GM19328 (cell line): Measurements from ENCODE around the gene DTX4.

Source experiments
- ATAC-seq: cut with Tn5 transposase; IDR thresholded peaks from one replicate; pipeline ENCODE4 v1.9.1; 2021; ENCODE audit warnings: mild to moderate bottlenecking, moderate library complexity; ENCODE audit not compliant: unreplicated experiment

Gene DTX4

GRCh38 chr11:59216641-59217564 is 45.0 kb downstream of the DTX4 start:
- peak; percentile 83 for ATAC-seq

- no peak for ATAC-seq
These were observed 46.4 kb downstream of the DTX4 start for GRCh38 chr11:59218319-59218718.

GRCh38 chr11:59218893-59219292 is 47.0 kb downstream of the DTX4 start:
- ATAC-seq = no peak

- ATAC-seq = no peak
These were observed 47.9 kb downstream of the DTX4 start for GRCh38 chr11:59219836-59220235.

GRCh38 chr11:59221441-59221840 is 49.5 kb downstream of the DTX4 start:
- no peak for ATAC-seq

- no peak for ATAC-seq
These were observed 50.6 kb downstream of the DTX4 start for GRCh38 chr11:59222464-59223060.

- ATAC-seq = no peak
These were observed 51.2 kb downstream of the DTX4 start for GRCh38 chr11:59223177-59223576.

GRCh38 chr11:59223611-59224010 is 51.7 kb downstream of the DTX4 start:
- no peak for ATAC-seq

- no peak for ATAC-seq
These were observed 52.5 kb downstream of the DTX4 start for GRCh38 chr11:59224351-59224928.

- ATAC-seq = no peak
These were observed 53.1 kb downstream of the DTX4 start for GRCh38 chr11:59225017-59225416.

GRCh38 chr11:59226396-59226795 is 54.5 kb downstream of the DTX4 start:
- ATAC-seq = no peak

- no peak for ATAC-seq
These were observed 68.4 kb downstream of the DTX4 start for GRCh38 chr11:59240322-59240721.

- ATAC-seq = no peak
These were observed 71.7 kb downstream of the DTX4 start for GRCh38 chr11:59243633-59244032.

- ATAC-seq = no peak
These were observed 75.7 kb downstream of the DTX4 start for GRCh38 chr11:59247531-59248227.

GRCh38 chr11:59249535-59249934 is 77.6 kb downstream of the DTX4 start:
- no peak for ATAC-seq

- ATAC-seq = no peak
These were observed 81.1 kb downstream of the DTX4 start for GRCh38 chr11:59253001-59253400.

GRCh38 chr11:59254286-59254685 is 82.4 kb downstream of the DTX4 start:
- ATAC-seq = no peak

GRCh38 chr11:59255281-59255680 is 83.3 kb downstream of the DTX4 start:
- no peak for ATAC-seq
